Urinary bladder (tissue), 3 donors: ENCODE results near the gene MTCL3.

ENCODE experiments used
- DNase-seq: peaks from one replicate; pipeline ENCODE4 v3.0.0-alpha.2; 2015; ENCODE audit errors: extremely low spot score
- H3K27ac ChIP-seq: one replicate; pipeline ENCODE4 v1.5.1; 2013; ENCODE audit warnings: low read depth, mild to moderate bottlenecking, moderate library complexity
- H3K36me3 ChIP-seq: one replicate; pipeline ENCODE4 v1.6.1; 2013; ENCODE audit warnings: mild to moderate bottlenecking, moderate library complexity; ENCODE audit not compliant: insufficient read depth
- H3K4me1 ChIP-seq: one replicate; pipeline ENCODE4 v1.6.1; 2013; ENCODE audit warnings: mild to moderate bottlenecking, moderate library complexity; ENCODE audit not compliant: insufficient read depth
- H3K4me3 ChIP-seq: one replicate; pipeline ENCODE4 v1.5.1; 2013; ENCODE audit warnings: low read depth, low read length
- WGBS: extraction: QIAGEN DNeasy Blood & Tissue Kit; methylation state at CpG from one replicate; pipeline ENCODE4 v1.1.7; 2013; 5-methylcytosine and 5-hydroxymethylcytosine counted together
- donor health status: healthy with polysubstance abuse.
- donor health status: healthy.

Gene MTCL3

GRCh38 chr6:127497410-127497809, 21.7 kb downstream of the MTCL3 start:
- no peak overlapping the region for H3K4me3 ChIP-seq
- 65% methylated on average over 1 of the region's 1 CpG for WGBS

GRCh38 chr6:127496471-127496870, 22.7 kb downstream of the MTCL3 start:
- 98% methylated on average over 1 of the region's 1 CpG for WGBS

More at GRCh38 chr6:127497410-127497809, 21.7 kb downstream of the MTCL3 start:
- no peaks in the 10 kb centered on the region for H3K4me1 ChIP-seq
- DNase-seq = no peak
- no peak overlapping the region for H3K27ac ChIP-seq
- H3K36me3 ChIP-seq = no peaks in the 10 kb centered on the region

GRCh38 chr6:127494240-127494767, 24.8 kb downstream of the MTCL3 start:
- no peak for DNase-seq
- Histone ChIP-seq H3K4me1 (no peaks in the 10 kb centered on the region), H3K4me3 (no peak overlapping the region)

More at GRCh38 chr6:127496471-127496870, 22.7 kb downstream of the MTCL3 start:
- H3K4me3 ChIP-seq = no peak overlapping the region
- no peaks in the 10 kb centered on the region for H3K4me1 ChIP-seq
- no peak overlapping the region for H3K27ac ChIP-seq
- no peak for DNase-seq
- H3K36me3 ChIP-seq = no peaks in the 10 kb centered on the region

DNA sequence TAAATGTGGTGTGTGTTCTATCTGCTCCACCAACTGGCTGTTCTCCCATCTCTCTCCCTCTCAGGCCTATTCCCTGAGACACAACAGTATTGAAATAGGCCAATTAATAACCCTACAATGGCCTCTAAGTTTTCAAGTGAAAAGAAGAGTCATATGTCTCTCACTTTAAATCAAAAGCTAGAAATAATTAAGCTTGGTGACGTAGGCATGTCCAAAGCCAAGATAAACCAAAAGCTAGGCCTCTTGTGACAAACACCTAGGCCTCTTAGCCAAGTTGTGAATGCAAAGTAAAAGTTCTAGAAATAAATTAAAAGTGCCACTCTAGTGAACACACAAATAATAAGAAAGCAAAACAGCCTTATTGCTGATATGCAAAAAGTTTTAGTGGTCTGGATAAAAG, 29.9 kb downstream of the MTCL3 start:
- Histone ChIP-seq H3K4me3 (no peak overlapping the region), H3K4me1 (no peaks in the 10 kb centered on the region), H3K27ac (no peak overlapping the region), H3K36me3 (no peaks in the 10 kb centered on the region)
- no peak for DNase-seq
- WGBS = 87% methylated on average over 1 of the region's 1 CpG

More at GRCh38 chr6:127494240-127494767, 24.8 kb downstream of the MTCL3 start:
- no peak overlapping the region for H3K27ac ChIP-seq
- H3K36me3 ChIP-seq = no peaks in the 10 kb centered on the region

GRCh38 chr6:127486934-127487333, 32.2 kb downstream of the MTCL3 start:
- Histone ChIP-seq H3K4me3 (no peak overlapping the region), H3K36me3 (no peaks in the 10 kb centered on the region), H3K27ac (no peak overlapping the region), H3K4me1 (no peaks in the 10 kb centered on the region)
- no peak for DNase-seq
- WGBS = 95% methylated on average over 3 of the region's 3 CpGs

GRCh38 chr6:127484212-127484863, 34.8 kb downstream of the MTCL3 start:
- DNase-seq = no peak
- WGBS = 42% methylated on average over 3 of the region's 3 CpGs
- H3K4me3 ChIP-seq = no peak overlapping the region
- H3K4me1 ChIP-seq = no peaks in the 10 kb centered on the region
- H3K27ac ChIP-seq = no peak overlapping the region
- H3K36me3 ChIP-seq = no peaks in the 10 kb centered on the region

- 70% methylated on average over 5 of the region's 5 CpGs for WGBS
- Histone ChIP-seq H3K36me3 (no peaks in the 10 kb centered on the region), H3K4me1 (no peaks in the 10 kb centered on the region), H3K4me3 (no peak overlapping the region), H3K27ac (no peak overlapping the region)
- DNase-seq = no peak
These were observed 35.6 kb downstream of the MTCL3 start for GRCh38 chr6:127483399-127484055.

- Histone ChIP-seq H3K4me3 (no peak overlapping the region), H3K27ac (no peak overlapping the region), H3K36me3 (no peaks in the 10 kb centered on the region), H3K4me1 (no peaks in the 10 kb centered on the region)
- WGBS = 93% methylated on average over 2 of the region's 2 CpGs
- DNase-seq = no peak
These were observed 36.8 kb downstream of the MTCL3 start for GRCh38 chr6:127482325-127482724.

- Histone ChIP-seq H3K4me3 (no peak overlapping the region), H3K36me3 (no peaks in the 10 kb centered on the region), H3K4me1 (no peaks in the 10 kb centered on the region), H3K27ac (no peak overlapping the region)
- WGBS = 35% methylated on average over 4 of the region's 4 CpGs
- no peak for DNase-seq
These were observed 37.5 kb downstream of the MTCL3 start for GRCh38 chr6:127481628-127482027.

DNA sequence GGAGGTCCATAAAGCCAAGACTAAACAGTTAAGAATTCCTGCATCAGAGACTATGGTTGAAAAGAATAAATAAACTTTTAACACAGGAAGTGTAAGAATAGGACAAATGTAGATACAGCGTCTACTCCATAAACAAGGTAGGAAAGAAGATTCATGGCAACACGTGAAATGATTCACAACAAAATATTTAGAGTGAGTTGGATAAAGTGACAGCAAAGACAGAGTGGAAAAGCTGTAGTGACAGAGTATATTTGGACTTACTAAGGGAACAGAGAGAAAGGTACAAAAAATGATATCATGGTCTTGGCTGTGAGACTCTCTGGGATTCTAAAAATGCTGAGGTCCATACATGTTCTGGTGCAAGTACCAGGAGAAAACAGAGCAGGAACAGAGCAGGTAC, 38.0 kb downstream of the MTCL3 start:
- Histone ChIP-seq H3K4me1 (no peaks in the 10 kb centered on the region), H3K4me3 (no peak overlapping the region), H3K27ac (no peak overlapping the region), H3K36me3 (no peaks in the 10 kb centered on the region)
- no peak for DNase-seq
- WGBS = 60% methylated on average over 2 of the region's 2 CpGs

GRCh38 chr6:127477658-127478057, 41.5 kb downstream of the MTCL3 start:
- Histone ChIP-seq H3K36me3 (no peaks in the 10 kb centered on the region), H3K27ac (no peak overlapping the region), H3K4me1 (no peaks in the 10 kb centered on the region), H3K4me3 (no peak overlapping the region)
- no peak for DNase-seq
- 90% methylated on average over 1 of the region's 1 CpG for WGBS

GRCh38 chr6:127475823-127476176, 43.3 kb downstream of the MTCL3 start:
- no peak for DNase-seq
- WGBS = 82% methylated on average over 34 of the region's 34 CpGs
- no peaks in the 10 kb centered on the region for H3K4me1 ChIP-seq

DNA sequence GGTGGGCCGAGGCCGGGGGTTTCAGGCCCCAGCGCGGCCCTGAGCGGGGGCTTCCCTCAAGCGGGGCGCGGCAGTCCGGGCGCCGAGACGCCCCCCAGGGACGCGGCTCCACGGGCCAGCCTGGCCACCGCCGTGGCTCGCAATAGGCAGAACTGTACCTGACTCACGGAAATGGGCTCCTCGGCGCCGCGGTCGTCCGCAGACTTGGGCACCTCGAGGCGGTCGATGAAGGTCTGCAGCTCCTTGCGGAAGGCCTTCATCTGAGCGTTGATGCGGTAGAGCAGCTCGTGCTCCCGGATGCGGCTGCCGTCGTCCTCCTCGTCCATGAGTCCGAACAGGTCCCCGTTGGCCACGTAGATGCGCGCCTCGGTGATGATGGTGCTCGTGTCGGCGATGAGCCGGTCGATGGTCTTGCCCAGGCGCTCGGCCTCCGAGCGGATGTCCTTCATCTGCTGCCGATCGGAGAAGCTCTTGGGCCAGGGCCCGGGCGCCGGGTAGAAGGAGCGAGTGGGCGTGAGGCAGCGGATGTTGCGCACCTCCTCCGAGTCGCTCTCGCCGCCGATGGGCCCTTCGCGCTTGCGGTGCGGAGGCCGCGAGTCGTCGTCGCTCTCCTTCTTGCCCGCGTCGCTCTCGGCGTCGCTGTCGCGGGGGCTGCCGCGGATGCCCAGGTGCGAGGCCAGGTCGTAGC, 43.9 kb downstream of the MTCL3 start:
- H3K4me3 ChIP-seq = no peak overlapping the region
- no peaks in the 10 kb centered on the region for H3K4me1 ChIP-seq
- no peak for DNase-seq
- H3K27ac ChIP-seq = no peak overlapping the region
- 84% methylated on average over 87 of the region's 87 CpGs for WGBS
- no peaks in the 10 kb centered on the region for H3K36me3 ChIP-seq

More at GRCh38 chr6:127475823-127476176, 43.3 kb downstream of the MTCL3 start:
- Histone ChIP-seq H3K36me3 (no peaks in the 10 kb centered on the region), H3K27ac (no peak overlapping the region), H3K4me3 (no peak overlapping the region)
